Activated CD8-positive, alpha-beta T cell treated with anti-CD3 and anti-CD28 coated beads, Interleukin-2, amount 10 ng/mL, durations not matched to agents 7 days and 5 days (primary cell): ENCODE results near the gene ALDOB. TPM values are rescaled to one million over a fixed set of nuclear protein-coding genes. Genes with fewer than 3 reads are reported as not detected.

Source experiments
- ATAC-seq: fragments of 150-1000 bp; cut with Tn5 transposase; one replicate; pipeline ENCODE4 v1.10.0; 2021; ENCODE audit warnings: moderate library complexity
- CTCF ChIA-PET: fragments of 350-600 bp; sonication (Branson Sonifier 250); formaldehyde crosslinking; loops from one replicate; lab custom pipeline; 2021; ENCODE audit warnings: antibody characterized with exemption; lab: Charles Lee
- POLR2A ChIA-PET: fragments of 350-600 bp; sonication (Branson Sonifier 250); formaldehyde crosslinking; loops from one replicate; lab custom pipeline; 2021; ENCODE audit warnings: antibody characterized with exemption; lab: Charles Lee
- DNase-seq: peaks from one replicate; pipeline ENCODE4 v3.0.0-alpha.2; 2020
- H3K27ac Mint-ChIP-seq: one replicate; pipeline ENCODE4 v1.8.0; 2021; ENCODE audit warnings: mild to moderate bottlenecking, mixed read lengths
- H3K27me3 Mint-ChIP-seq: one replicate; pipeline ENCODE4 v1.8.0; 2021; ENCODE audit warnings: low read depth, mixed read lengths
- H3K36me3 Mint-ChIP-seq: one replicate; pipeline ENCODE4 v1.8.0; 2021; ENCODE audit warnings: low read depth, mixed read lengths
- H3K4me1 Mint-ChIP-seq: one replicate; pipeline ENCODE4 v1.8.0; 2021; ENCODE audit warnings: low read depth, mixed read lengths
- H3K4me3 Mint-ChIP-seq: one replicate; pipeline ENCODE4 v1.8.0; 2021; ENCODE audit warnings: mild to moderate bottlenecking, mixed read lengths
- H3K9me3 Mint-ChIP-seq: one replicate; pipeline ENCODE4 v1.8.0; 2022; ENCODE audit warnings: mixed read lengths; ENCODE audit not compliant: insufficient read depth
- total RNA-seq, 2 experiments: library from RNA; stranded (reverse); gene quantifications; one replicate each; pipeline ENCODE4 v1.2.3, GENCODE V29; 2021

Gene ALDOB
- total RNA-seq, 2 experiments from 2014 or later: not detected

- Mint-ChIP-seq H3K9me3 (no peaks in the 10 kb centered on the region), H3K27me3 (peaks cover 12% of the 10 kb centered on the region), H3K36me3 (no peaks in the 10 kb centered on the region), H3K27ac (no peak overlapping the region), H3K4me1 (no peaks in the 10 kb centered on the region), H3K4me3 (no peak overlapping the region)
- ATAC-seq (no peak), DNase-seq (no peak)
- CTCF ChIA-PET: interaction anchor here (1.0 kb wide), 1 partner anchor 127 kb away, joined by 3 read pairs; no protein-coding TSS in a partner anchor
- POLR2A ChIA-PET: no interaction called here
Measured at GRCh38 chr9:101440714-101441230, 5.2 kb upstream of the ALDOB start.

GRCh38 chr9:101438523-101438922 is 2.9 kb upstream of the ALDOB start:
- Mint-ChIP-seq H3K27me3 (peaks cover 7% of the 10 kb centered on the region), H3K4me3 (no peak overlapping the region), H3K36me3 (no peaks in the 10 kb centered on the region), H3K9me3 (no peaks in the 10 kb centered on the region), H3K27ac (no peak overlapping the region), H3K4me1 (no peaks in the 10 kb centered on the region)
- CTCF ChIA-PET: interaction anchor here (1.6 kb wide), 1 partner anchor 11 kb away, joined by 4 read pairs; no protein-coding TSS in a partner anchor
- ATAC-seq (no peak), DNase-seq (no peak)
- POLR2A ChIA-PET: no interaction called here

- no peak overlapping the region for H3K27ac Mint-ChIP-seq
- DNase-seq (no peak), ATAC-seq (no peak)
- peaks cover 7% of the 10 kb centered on the region for H3K27me3 Mint-ChIP-seq
- no peaks in the 10 kb centered on the region for H3K36me3 Mint-ChIP-seq
- H3K4me3 Mint-ChIP-seq: no peak overlapping the region
- CTCF ChIA-PET: interaction anchor here (1.6 kb wide), 1 partner anchor 11 kb away, joined by 4 read pairs; no protein-coding TSS in a partner anchor
- no peaks in the 10 kb centered on the region for H3K9me3 Mint-ChIP-seq
- H3K4me1 Mint-ChIP-seq: no peaks in the 10 kb centered on the region
- POLR2A ChIA-PET: no interaction called here
Measured at GRCh38 chr9:101437806-101438232, 2.2 kb upstream of the ALDOB start.

GRCh38 chr9:101434998-101435397 is 576 bp downstream of the ALDOB start:
- Mint-ChIP-seq H3K27me3 (peaks cover 7% of the 10 kb centered on the region), H3K4me3 (no peak overlapping the region), H3K9me3 (no peaks in the 10 kb centered on the region), H3K27ac (no peak overlapping the region), H3K36me3 (no peaks in the 10 kb centered on the region), H3K4me1 (no peaks in the 10 kb centered on the region)
- DNase-seq (no peak), ATAC-seq (no peak)
- ChIA-PET POLR2A (no interaction called here), CTCF (no interaction called here)

GRCh38 chr9:101433229-101433628 is 2.3 kb downstream of the ALDOB start:
- CTCF ChIA-PET: no interaction called here
- DNase-seq: no peak
- no peak overlapping the region for H3K27ac Mint-ChIP-seq
- no peaks in the 10 kb centered on the region for H3K36me3 Mint-ChIP-seq
- H3K9me3 Mint-ChIP-seq: no peaks in the 10 kb centered on the region
- no peaks in the 10 kb centered on the region for H3K4me1 Mint-ChIP-seq
- POLR2A ChIA-PET: no interaction called here
- ATAC-seq: no peak
- peaks cover 7% of the 10 kb centered on the region for H3K27me3 Mint-ChIP-seq
- no peak overlapping the region for H3K4me3 Mint-ChIP-seq

- Mint-ChIP-seq H3K9me3 (no peaks in the 10 kb centered on the region), H3K4me3 (no peak overlapping the region), H3K36me3 (no peaks in the 10 kb centered on the region), H3K27me3 (peaks cover 7% of the 10 kb centered on the region), H3K27ac (no peak overlapping the region), H3K4me1 (no peaks in the 10 kb centered on the region)
- POLR2A ChIA-PET: no interaction called here
- no peak for DNase-seq
- CTCF ChIA-PET: no interaction called here
- no peak for ATAC-seq
Measured at GRCh38 chr9:101432740-101433139, 2.8 kb downstream of the ALDOB start.

- peaks cover 5% of the 10 kb centered on the region for H3K27me3 Mint-ChIP-seq
- no peak overlapping the region for H3K27ac Mint-ChIP-seq
- H3K36me3 Mint-ChIP-seq: no peaks in the 10 kb centered on the region
- ChIA-PET POLR2A (no interaction called here), CTCF (no interaction called here)
- H3K4me3 Mint-ChIP-seq: no peak overlapping the region
- no peak for ATAC-seq
- H3K9me3 Mint-ChIP-seq: no peaks in the 10 kb centered on the region
- DNase-seq: no peak
- H3K4me1 Mint-ChIP-seq: no peaks in the 10 kb centered on the region
Measured at GRCh38 chr9:101432171-101432570, 3.4 kb downstream of the ALDOB start.

GRCh38 chr9:101429736-101430135 is 5.8 kb downstream of the ALDOB start:
- Mint-ChIP-seq H3K4me1 (no peaks in the 10 kb centered on the region), H3K27ac (no peak overlapping the region), H3K27me3 (no peaks in the 10 kb centered on the region), H3K4me3 (no peak overlapping the region), H3K9me3 (no peaks in the 10 kb centered on the region), H3K36me3 (no peaks in the 10 kb centered on the region)
- CTCF ChIA-PET: no interaction called here
- ATAC-seq (no peak), DNase-seq (no peak)
- POLR2A ChIA-PET: no interaction called here

GRCh38 chr9:101428909-101429308 is 6.7 kb downstream of the ALDOB start:
- Mint-ChIP-seq H3K27ac (no peak overlapping the region), H3K36me3 (no peaks in the 10 kb centered on the region), H3K4me3 (no peak overlapping the region), H3K4me1 (no peaks in the 10 kb centered on the region), H3K27me3 (no peaks in the 10 kb centered on the region), H3K9me3 (no peaks in the 10 kb centered on the region)
- ChIA-PET CTCF (no interaction called here), POLR2A (no interaction called here)
- no peak for ATAC-seq
- DNase-seq: no peak

- H3K27ac Mint-ChIP-seq: no peak overlapping the region
- no peak for DNase-seq
- H3K4me1 Mint-ChIP-seq: no peaks in the 10 kb centered on the region
- POLR2A ChIA-PET: no interaction called here
- H3K9me3 Mint-ChIP-seq: no peaks in the 10 kb centered on the region
- no peak for ATAC-seq
- no peak overlapping the region for H3K4me3 Mint-ChIP-seq
- no peaks in the 10 kb centered on the region for H3K27me3 Mint-ChIP-seq
- no peaks in the 10 kb centered on the region for H3K36me3 Mint-ChIP-seq
- CTCF ChIA-PET: interaction anchor here (1.2 kb wide), 1 partner anchor 21 kb away, joined by 4 read pairs; no protein-coding TSS in a partner anchor
Measured at GRCh38 chr9:101427957-101428655, 7.5 kb downstream of the ALDOB start.

- ATAC-seq: no peak
- CTCF ChIA-PET: interaction anchor here (0.7 to 1.2 kb wide), 2 partner anchors 22 to 32 kb away, joined by 3 to 4 read pairs; no protein-coding TSS in a partner anchor
- POLR2A ChIA-PET: interaction anchor here (0.7 kb wide), 1 partner anchor 43 kb away, joined by 3 read pairs; no protein-coding TSS in a partner anchor
- H3K27ac Mint-ChIP-seq: no peak overlapping the region
- no peaks in the 10 kb centered on the region for H3K36me3 Mint-ChIP-seq
- H3K4me3 Mint-ChIP-seq: no peak overlapping the region
- no peaks in the 10 kb centered on the region for H3K4me1 Mint-ChIP-seq
- no peaks in the 10 kb centered on the region for H3K9me3 Mint-ChIP-seq
- no peak for DNase-seq
- no peaks in the 10 kb centered on the region for H3K27me3 Mint-ChIP-seq
Measured at GRCh38 chr9:101427358-101427757, 8.2 kb downstream of the ALDOB start.

GRCh38 chr9:101421653-101422065 is 13.9 kb downstream of the ALDOB start:
- Mint-ChIP-seq H3K4me3 (no peak overlapping the region), H3K36me3 (no peaks in the 10 kb centered on the region), H3K27ac (no peak overlapping the region), H3K27me3 (no peaks in the 10 kb centered on the region), H3K9me3 (no peaks in the 10 kb centered on the region), H3K4me1 (no peaks in the 10 kb centered on the region)
- POLR2A ChIA-PET: no interaction called here
- DNase-seq (no peak), ATAC-seq (no peak)
- CTCF ChIA-PET: no interaction called here
